Hematopoietic multipotent progenitor cell (in vitro differentiated cells): ENCODE data around the gene HOXB6. TPM values are rescaled to one million over a fixed set of nuclear protein-coding genes. Genes with fewer than 3 reads are reported as not detected.

Experiments
- DNase-seq, 3 donors: peaks; one replicate each; pipeline ENCODE4 v3.0.0-alpha.2; 2011 to 2015; ENCODE audit warnings: low read depth in 2 of 3, low spot score in 2 of 3
- total RNA-seq: library from RNA; depleted of rRNA; stranded (reverse); fragments of >200 nt; gene quantifications from one replicate; pipeline ENCODE4 v1.2.3, GENCODE V29; 2012

HOXB6 gene
- total RNA-seq, 1 donor, result 7.3 TPM

GRCh38 chr17:48558057-48558830 lies 46.5 kb downstream of the HOXB6 start:
- DNase-seq, result no peak

DNA sequence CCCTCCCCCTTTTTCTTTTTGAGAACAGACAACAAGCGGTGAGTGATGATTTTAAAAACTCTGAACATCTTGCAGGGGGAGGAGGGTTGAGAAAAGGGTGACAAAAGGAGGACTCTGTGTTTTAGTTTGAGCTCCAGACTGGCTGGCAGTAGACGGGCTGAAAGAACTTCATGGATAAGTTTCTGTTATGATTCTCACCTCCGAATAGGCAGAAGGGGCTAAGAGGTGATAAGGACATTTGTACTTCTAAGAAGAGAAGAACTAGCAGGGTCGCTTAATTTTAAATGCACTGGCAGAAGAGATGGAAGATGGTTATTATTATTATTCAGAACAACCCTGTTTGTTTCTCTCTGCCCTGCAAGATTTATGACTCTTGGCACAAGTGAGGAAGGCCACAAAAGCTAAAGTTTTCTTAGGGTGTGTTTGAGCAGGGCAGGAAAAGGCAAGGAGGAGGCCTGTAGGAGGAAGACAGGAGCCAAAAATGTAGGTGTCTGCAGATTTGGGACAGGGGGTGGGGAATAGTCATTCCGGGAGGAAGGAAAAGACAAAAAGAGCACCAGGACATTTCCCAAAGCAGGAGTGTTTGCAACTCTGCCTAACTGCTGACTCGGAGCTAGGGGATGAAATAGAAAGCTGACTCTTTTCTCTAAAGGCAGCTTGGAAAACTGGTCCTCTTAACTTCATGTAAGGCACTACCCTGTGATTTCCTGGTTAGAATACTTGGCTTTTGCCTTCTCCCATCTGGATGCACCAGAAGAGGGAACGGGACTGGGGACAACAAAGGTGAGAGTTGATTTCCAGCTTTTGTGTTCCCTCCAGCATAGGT lies 48.0 kb downstream of the HOXB6 start:
- no peak for DNase-seq

GRCh38 chr17:48556229-48556575 lies 48.6 kb downstream of the HOXB6 start:
- DNase-seq, result no peak

DNA sequence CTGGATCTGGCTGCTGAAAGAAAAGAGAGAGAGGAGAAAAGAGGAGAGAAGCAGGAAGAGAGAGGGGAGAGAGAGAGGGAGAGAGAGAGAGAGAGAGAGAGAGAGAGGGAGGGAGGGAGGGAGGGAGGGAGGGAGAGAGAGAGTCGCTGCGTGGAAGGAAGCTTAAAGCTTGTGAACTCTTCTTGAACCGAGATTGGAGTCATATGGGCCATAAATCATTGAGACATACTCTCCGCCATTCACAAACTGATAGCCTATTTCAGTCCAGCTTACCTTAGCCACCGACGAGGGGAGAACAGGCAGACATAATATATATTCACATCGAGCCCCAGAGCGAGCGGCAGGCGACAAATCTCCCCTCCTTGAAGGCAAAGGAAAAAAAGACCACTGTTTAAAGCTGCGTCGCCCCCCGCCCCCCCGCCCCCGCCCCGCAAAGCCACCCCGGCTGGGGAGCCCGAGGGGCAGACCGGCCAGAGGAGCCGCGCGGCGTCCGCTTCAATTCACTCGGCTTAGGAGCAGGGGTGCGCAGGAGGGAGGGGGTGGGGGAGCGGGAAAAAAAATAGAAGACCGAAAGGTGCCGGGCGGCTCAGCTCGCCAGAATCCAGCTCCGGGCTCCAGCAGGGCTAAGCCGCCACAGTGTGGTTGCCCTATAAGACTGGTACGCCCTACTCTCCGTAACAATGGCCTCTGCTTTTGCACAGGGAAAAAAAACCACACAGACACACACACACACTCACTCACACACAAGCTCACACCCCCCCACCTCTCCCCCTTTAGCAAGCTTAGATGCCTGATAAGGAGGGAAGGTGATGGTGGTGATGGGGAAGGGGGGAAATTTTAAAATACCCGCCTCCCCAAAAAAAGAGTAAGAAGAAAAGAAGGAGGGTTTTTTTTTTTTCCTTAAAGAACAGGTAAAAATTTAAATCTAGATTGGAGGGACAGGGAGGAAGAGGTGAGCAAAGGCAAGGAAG lies 49.2 kb downstream of the HOXB6 start:
- peak in 2 of 3 donors; percentile 79 to 89 for DNase-seq

DNA sequence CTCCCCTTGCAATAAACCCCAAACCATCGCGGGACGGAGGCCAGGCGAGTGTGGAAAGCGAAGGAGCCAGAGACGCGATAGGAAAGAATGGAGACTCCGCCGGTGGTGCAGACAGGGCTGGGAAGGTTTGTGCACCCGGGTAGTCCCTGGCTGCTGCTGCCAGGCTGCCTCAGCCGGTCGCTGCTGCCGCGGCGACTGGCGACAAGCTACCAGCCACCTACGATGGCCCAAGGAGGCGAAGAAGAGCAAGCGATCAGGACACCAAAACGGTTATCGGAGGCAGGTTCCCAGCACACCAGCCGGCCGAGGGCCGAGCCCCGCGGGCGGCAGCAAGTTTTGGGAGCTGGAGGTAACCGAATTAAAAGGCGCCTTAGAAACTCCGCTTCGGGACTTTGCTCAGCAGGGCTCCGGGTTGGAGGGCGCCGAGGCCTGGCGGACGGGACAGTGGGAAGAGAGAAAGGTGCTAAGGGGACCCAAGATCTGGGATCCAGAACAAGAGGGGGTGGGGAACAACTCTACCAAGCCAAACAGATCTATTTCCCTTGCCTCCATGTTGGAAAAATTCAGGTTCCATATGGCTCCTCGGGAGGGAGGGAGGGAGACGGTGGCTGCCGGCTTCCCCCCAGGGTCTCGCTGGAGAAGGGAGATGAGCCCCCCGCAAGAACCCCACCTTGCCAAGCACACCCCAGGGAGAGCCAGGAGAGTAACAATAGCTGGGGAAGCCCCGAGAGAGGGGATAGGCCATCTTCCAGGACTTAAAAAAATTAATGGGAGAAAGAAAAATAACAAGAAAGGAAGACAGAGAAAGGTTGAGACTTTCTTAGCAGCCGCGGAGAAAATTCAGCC lies 50.2 kb downstream of the HOXB6 start:
- DNase-seq, result no peak

DNA sequence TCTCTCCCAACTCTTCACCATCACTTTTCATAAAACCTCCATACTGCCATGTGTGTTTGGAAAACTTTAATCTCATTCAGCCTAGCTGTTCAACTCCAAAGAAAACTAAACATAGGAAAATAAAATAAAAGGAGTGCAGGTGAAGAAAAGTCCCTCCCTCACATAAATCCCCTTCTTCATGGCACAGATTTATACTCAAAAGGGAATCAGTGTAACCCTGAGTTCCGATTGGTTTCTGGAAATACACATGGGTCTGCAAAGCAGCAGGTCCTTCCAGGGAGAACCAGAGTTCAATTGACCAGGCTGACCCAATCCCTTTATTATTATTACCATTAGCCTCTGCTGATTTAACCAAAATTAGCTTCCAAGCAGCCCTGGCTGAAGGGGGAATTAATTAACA lies 51.0 kb downstream of the HOXB6 start:
- no peak for DNase-seq

DNA sequence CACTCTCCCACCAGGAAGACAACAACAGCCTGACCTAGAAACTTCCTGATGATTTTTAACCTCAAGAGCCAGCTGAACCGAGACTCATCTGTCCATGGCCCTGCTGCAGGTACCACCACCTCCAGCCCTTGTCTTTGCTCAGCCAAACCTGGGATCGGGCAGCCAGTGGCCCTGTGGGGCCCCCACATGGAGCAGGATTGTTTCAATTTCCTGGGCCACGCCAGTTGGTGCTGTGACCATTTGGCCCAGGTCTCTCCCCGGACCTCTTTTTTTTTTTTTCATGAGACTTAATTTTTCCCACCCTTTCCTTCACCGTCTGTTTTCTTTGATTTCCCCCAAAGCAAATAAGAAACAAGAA lies 51.6 kb downstream of the HOXB6 start:
- no peak for DNase-seq

DNA sequence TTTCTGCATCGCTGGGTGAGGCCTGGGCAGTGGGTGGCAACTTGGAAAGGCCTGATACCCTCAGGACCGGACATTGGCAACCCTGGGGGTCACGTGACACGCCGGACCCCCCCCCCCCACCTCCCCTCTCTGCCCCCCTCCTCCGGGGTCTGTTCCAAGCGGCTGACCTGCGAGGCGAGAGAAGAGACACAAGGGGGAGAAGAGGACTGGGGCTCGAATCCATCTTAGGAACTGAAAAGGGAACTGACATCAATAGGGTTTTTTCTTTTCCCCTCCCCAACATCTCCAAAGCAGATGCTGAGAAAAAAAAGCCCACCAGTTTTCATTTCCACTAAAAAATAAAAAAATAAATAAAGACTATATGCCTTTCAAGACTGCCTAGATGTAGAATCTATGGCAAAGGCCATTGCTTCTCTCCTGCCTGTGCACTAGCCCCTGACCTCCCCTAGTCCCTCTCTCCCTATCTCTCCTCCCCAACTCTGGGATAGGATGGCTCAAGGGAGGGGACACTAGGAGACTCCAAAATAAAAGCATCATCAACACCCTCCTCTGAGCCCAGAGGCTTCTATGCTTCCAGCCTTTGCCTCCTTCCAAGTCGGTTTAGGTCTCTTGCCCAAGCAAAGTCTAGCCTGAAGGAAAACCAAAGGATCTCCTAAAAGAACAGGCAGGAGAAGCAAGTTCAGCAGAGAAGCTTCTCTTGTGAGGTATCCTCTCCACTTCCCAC lies 52.2 kb downstream of the HOXB6 start:
- no peak for DNase-seq

DNA sequence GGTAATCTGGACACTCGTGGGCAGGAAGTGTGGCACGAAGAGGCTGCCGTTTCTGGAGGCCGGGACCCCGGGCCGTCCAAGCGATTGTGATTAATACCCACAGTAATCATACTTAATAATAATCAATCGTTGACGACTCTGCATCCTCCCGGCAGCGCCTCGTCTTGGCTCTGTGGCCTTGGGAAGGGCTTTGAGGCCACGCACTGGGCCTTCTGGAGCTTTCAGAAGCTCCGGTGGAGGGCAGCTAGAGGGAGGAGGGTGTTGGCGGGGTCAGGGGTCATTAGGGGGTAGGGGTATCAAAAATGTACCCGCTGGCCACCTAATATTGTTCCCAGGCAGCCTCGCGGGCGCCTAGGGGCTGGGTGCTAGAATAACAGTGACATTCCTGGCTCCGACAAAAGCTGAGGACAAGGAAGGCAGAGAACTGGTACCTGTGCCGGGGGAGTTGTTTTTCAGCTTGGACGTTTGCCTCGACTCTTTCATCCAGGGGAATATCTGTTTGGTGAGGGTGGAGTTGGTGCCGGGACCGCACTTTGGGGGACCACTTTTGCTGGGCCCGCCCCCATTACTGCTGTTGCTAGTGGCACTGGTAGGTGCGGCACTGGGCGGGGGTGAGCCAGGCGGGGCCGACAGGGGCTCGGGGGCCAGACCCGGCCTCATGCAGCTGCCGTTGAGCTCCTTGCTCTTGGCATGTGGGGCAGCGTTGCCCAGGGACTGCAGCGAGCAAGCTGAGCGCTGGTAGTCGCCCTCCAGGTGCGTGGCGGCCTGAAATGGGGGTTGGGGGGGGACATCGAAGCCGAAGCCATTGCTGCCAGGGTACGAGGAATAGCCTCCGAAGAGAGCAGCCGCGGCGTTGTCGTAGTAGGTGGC lies 53.0 kb downstream of the HOXB6 start:
- no peak for DNase-seq

DNA sequence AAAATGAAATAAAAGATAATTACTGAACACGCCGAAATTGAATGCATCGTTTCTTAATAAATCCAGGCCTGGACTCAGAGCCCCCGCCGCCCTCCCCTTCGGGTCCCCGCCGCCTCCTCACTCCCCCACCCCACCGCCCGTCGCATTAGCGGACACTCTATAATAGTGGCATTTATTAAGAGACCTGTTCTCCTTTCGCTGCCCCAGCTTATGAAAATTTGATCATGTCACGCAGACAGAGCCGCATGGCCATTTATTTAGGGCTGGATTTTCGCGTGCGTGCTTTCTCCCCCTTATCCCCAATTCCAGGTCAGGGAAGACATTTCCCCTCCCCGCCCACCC lies 53.6 kb downstream of the HOXB6 start:
- no peak for DNase-seq

DNA sequence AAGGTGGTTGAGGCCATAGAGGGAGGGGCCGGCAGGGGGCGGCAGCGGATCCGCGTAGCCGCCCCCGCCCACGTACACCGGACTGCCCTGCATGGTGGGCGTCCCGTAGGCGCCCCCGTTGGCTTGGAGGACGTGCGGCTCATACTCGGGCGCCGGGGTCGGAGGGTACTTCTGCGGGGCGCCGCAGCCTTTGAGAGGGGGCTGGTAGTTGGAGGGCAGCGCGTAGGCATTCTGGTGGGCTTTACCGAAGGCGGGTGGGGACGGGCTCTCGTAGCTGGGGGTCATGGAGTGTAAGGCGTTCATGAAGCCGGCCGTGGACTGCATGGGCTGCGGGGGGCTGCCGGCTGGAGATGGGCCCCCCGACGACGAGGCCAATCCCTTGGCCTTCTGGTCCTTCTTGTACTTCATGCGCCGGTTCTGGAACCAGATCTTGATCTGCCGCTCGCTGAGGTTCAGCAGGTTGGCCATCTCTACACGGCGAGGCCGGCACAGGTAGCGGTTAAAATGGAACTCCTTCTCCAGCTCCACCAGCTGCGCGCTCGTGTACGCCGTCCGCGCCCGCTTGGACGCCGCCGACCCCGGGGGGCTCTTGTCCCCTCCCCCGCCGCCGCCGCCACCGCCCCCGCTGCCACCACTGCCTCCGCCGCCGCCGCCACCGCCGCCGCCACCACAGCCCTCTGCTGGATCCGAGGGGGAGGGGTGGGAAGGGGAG lies 54.1 kb downstream of the HOXB6 start:
- no peak for DNase-seq

DNA sequence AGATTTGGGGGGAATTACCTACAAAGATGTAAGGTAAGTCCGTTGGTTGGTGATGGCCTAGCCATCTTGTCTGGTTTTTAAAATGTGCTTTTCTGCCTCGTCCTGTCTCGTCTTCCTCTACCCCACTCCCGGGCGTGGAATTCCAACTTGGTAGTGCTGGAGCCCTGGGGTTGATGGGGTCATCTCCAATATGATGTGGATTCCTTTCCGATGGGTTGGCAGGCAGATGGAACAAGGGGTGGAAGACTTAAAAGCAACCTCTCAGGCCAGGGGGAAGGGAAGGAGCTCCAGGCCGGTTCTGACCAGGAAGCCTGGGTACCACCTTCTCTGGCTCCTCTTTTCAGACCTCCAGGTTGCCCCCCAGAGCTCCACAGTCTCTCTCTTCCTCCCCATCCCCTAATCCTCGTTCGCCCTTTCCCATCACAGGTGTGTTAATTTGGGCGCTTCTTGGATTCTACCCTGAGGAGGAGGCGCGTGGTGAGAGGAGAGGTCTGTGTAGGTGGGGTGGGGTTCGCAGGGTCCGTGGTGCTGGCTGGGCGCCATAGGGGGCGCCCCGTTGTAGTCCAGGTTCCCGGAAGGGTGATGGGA lies 54.8 kb downstream of the HOXB6 start:
- DNase-seq, result no peak

GRCh38 chr17:48549281-48549630 lies 55.5 kb downstream of the HOXB6 start:
- DNase-seq, result no peak

DNA sequence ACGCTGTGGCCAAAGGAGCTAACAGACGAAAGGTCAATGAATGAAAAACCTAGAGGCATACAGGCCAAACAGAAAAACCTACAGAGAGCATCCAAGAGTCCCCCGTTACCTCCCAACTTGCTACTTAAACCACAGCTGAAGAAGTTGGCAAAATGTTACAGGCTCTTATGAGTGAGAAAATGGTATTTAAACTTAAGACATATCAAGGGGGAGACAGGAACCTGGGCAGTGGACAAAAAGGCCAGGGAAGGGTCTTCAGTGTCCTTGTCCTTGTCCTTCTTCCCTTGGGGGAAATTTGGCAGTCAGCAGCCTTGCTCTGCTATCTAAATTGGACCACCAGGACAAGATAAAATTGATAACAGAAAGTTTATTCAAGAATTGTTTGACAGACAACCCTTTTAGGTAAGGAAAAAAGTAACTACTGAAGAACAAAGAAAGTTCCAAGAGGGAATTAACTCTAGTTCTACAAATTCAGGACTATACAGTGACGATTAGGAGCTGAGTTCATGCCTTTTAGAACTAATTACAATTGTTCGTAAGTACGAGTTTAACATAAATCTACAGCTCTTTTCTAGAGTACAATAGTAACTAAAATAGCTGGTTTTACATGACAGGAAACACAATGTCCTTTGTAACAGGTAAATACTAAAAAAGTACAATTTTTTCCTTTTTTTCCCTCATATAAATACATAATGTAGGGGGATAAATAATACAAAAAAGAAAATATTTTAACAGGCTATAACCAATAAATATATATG lies 56.1 kb downstream of the HOXB6 start:
- DNase-seq, result no peak

- peak; percentile 21 to 67 (median 62) for DNase-seq
Observed at GRCh38 chr17:48547808-48548522, 56.8 kb downstream of the HOXB6 start.
